HG02852 (cell line): Measurements from ENCODE around the gene FBXL7.

ENCODE experiments used
- ATAC-seq: cut with Tn5 transposase; IDR thresholded peaks from one replicate; pipeline ENCODE4 v1.9.1; 2021; ENCODE audit warnings: mild to moderate bottlenecking, moderate library complexity; ENCODE audit not compliant: unreplicated experiment

FBXL7 gene

GRCh38 chr5:15501091-15501791 is 1.3 kb downstream of the FBXL7 start:
- ATAC-seq, result no peak

DNA sequence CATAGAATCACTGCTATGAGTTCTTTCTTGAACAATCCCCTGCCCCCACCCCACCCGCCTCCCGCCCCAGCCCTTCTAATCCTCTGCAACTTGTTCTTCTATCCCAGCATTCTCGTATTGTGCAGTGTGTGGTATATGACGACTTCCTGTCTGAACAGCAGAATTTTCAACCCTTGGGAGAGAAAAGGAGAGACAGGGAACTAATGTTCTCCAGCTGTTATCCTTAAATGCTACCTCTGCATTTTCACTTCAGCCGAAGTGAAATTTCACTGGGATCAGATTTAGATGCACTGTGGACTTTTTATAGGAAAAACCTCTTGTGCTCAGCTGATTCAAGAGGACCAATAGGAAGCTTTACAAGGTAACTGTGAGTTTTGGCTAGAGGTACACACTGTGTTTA is 2.2 kb downstream of the FBXL7 start:
- no peak for ATAC-seq

GRCh38 chr5:15506146-15506545 is 6.2 kb downstream of the FBXL7 start:
- ATAC-seq, result no peak

DNA sequence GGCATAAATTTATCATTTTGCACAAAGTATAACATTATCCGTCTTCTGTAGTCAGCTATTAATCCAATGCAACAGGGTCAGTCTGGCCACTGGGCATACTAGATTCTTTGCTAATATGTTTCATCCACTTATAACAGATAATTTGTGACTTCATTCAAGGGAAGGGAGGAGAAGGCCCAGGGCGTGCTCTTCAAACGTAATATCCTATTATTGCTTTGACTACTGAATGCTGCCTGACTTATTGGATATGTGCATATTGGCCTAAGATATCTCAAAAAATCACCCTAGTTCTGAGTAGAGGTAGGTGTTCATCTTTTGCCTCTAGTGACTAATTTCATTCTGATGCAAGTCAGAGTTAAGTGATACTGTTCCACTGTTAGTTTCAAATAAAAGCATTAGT is 6.9 kb downstream of the FBXL7 start:
- no peak for ATAC-seq

DNA sequence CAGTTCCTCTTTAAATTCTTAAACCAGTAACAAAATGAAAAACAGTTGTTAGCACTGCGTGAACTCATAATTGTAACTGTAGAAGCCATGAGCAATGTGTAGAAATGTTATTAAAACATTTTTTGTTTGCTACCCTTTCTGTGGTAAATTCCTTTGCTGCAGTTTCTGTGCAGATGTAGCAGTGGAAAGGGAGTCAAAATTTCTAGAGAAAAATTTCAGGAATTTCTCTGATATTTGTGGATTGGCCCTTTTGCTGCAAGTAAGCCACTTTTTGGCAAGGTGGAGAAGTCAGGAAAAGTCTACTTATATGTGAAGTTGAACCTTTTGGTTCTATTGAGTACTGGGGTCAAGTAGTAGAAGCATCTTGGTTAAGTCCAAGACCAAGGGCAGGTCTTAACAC is 10.1 kb downstream of the FBXL7 start:
- ATAC-seq, result no peak

DNA sequence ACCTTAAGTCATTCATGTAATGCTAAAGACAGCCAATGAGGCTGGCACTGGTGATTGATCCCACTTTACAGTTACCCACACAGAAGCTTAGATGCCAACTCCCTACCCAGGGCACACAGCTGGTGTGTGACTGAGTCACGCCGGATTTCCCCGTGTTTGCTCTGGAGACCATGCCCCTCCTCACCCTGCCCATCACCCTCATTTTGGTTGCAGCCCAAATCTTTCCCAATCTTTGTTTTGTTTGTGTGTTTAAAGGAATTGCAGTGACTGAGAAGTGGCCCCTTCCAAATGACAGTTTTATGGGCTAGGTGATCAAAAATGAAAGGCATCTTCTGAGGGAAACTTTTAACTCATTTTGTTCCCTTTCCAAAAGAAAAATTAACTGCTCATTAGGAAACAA is 10.9 kb downstream of the FBXL7 start:
- ATAC-seq, result no peak

DNA sequence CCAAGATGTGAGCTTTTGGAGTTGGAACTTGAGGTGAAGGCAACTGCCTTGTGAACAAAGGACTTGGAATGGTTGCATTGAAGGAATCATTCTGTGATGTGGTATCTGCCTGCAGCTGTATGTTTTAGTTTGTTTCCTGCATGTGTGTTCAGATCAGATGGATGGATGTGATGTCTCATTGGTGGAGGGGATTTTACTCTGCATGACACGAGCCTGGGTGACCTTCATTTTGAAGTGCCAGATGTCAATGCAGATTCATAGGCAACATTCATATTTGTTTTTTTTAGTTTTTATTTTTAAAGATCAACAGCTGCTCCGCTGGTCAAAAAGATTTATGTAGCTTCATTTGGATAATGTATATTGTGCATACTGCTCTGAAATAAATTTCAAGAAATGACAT is 13.5 kb downstream of the FBXL7 start:
- no peak for ATAC-seq

- no peak for ATAC-seq
Measured at GRCh38 chr5:15513911-15514310, 13.9 kb downstream of the FBXL7 start.

DNA sequence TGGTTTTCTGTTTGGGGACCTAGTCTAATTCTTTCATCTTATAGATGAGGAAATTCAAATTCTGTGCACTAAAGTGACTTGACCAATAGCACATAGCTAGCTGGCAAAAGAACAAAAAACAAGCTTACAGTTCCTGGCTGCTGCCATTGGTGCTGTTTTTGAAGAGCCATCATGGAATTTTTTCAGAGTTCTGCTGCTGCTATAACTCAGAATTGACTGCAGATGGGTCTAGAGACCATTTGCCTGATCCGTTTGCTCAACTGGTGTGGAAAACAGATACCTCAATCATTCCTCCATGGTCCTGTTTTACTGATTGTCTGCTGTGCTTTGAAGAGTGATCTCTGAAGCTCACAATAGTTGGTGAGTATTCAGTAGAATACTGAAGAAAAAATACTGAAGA is 15.2 kb downstream of the FBXL7 start:
- ATAC-seq, result no peak

DNA sequence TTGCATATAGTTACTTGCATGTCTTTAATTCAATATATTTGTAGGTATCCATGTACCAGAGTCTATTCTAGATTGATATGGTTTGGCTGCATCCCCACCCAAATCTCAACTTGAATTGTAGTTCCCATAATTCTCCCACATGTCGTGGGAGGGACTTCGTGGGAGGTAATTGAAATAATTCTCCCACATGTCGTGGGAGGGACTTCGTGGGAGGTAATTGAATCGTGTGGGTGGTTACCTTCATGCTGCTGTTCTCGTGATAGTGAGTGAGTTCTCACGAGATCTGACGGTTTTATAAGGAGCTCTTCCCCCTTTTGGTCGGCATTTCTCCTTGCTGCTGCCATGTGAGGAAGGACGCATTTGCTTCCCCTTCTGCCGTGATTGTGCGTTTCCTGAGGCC is 16.5 kb downstream of the FBXL7 start:
- ATAC-seq, result no peak

- ATAC-seq, result no peak
Measured at GRCh38 chr5:15518786-15519185, 18.8 kb downstream of the FBXL7 start.

- ATAC-seq, result no peak
Measured at GRCh38 chr5:15520856-15521255, 20.9 kb downstream of the FBXL7 start.

GRCh38 chr5:15521381-15522186 is 21.6 kb downstream of the FBXL7 start:
- ATAC-seq, result no peak

GRCh38 chr5:15522187-15522520 is 22.2 kb downstream of the FBXL7 start:
- no peak for ATAC-seq

DNA sequence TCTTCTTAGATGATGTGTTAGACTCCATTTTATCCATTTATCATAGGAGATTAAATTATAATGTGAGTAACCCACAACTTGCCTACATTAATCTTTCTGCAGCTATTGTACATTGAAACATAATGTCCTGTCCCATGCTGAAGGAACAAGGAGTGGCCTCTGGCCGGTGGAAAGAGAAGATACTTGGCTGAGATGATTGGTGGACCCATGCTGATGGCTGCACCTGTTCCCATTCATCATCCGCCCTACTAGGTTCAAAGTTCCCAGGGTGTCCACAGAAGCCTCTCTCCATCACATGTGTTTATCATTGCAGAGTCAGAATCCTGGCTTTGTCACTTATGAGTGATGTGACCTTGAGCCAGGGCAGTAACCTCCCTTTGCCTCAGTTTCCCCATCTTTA is 24.7 kb downstream of the FBXL7 start:
- ATAC-seq, result no peak

GRCh38 chr5:15525703-15526275 is 25.8 kb downstream of the FBXL7 start:
- ATAC-seq, result no peak

GRCh38 chr5:15526413-15526812 is 26.4 kb downstream of the FBXL7 start:
- ATAC-seq, result no peak

GRCh38 chr5:15528476-15528875 is 28.5 kb downstream of the FBXL7 start:
- no peak for ATAC-seq

DNA sequence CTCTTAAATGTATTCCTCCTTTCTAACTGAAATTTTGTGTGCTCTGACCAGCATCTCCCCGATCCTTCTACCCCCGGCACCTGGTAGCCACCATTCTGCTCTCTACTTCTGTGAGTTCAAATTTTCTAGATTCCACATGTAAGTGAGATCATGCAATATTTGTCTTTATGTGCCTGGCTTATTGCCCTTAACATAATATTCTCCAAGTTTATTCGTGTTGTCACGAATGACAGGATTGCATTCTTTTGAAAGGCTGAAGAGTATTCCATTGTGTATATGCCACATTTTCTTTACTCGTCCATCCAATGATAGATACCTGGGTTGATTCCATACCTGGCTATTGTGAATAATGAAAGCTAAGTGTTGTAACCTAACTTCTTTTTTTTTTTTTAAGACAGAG is 29.0 kb downstream of the FBXL7 start:
- no peak for ATAC-seq

DNA sequence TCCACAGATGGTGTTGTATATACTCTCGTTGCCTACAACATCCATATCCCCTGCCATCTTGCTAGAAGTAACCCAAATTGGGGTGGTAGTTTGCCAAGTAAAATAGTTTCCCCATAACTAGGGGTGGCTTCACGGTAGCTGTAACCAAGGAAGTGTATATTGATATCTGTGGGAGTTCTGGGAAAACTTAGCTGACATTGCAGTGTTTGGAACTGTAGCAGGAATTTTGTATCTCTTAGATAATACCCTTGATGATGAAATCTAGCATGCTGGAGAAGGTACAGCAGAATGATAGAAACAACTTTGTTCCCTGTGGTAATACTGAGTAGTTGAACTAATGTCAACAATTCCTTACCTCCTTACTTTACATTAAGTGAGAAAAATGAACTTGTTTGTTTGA is 29.8 kb downstream of the FBXL7 start:
- ATAC-seq, result no peak

DNA sequence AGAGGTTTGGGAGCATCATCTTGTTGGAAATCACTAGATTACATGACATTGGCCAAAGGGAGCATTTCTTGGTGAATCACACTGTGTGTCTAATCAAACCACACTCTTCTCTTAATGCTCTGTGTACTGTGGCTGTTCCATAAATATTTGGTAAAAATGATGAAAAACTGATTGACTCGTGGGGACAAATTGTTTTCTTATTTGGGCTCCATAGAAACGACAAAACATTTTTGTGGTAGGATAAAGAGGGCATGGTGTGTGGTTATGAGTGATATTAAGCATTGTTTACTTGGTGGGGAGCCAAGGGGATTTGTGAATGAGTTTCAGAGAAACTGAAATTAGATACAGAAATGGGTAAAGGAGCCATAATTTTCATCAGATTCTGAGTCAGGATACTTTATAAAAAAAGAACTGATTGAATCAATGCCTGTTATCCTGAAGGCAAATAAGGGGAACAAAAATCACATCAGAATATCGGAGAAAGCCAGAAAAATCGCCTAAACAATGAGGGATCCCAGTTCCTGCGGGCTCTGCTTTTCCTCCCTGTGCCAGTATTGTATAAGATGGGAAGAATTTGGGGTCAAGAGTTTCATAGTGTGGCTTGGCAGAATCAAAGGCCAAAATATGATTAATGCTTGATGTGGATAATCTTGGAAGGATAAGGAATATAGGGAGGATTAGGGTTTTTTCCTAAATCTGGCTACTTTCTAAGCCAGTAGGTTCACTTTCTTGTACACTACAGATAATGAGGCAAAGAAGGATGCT is 33.3 kb downstream of the FBXL7 start:
- ATAC-seq, result no peak

- no peak for ATAC-seq
Measured at GRCh38 chr5:15535938-15536337, 36.0 kb downstream of the FBXL7 start.
